Endothelial cell of umbilical vein (primary cell): ENCODE results near the gene XPO5. TPM values are rescaled to one million over a fixed set of nuclear protein-coding genes. Genes with fewer than 3 reads are reported as not detected.
"Not testable (repeated sequence)": the region's sequence is repeated elsewhere in the genome, so short reads cannot be mapped to it uniquely, and the experiment has no call there.

Experiments
- BruUV-seq: library from RNA; stranded (reverse); fragments of 400-500 nt; replicated peaks from 2 replicates; lab custom pipeline; 2021; lab: Mats Ljungman, UMichigan
- CTCF ChIA-PET: fragments of 300-600, 350-600 bp; sonication (Branson Sonifier 250); formaldehyde crosslinking; loops from one replicate; lab custom pipeline; 2021; ENCODE audit warnings: antibody characterized with exemption, inconsistent platforms; lab: Charles Lee
- POLR2A ChIA-PET: fragments of 300-600, 350-600 bp; sonication (Branson Sonifier 250); formaldehyde crosslinking; loops from one replicate; lab custom pipeline; 2021; ENCODE audit warnings: antibody characterized with exemption, inconsistent platforms; lab: Charles Lee
- DNase-seq: peaks from one replicate; pipeline ENCODE4 v3.0.0-alpha.2; 2011; ENCODE audit warnings: low read depth, low spot score
- FAIRE-seq: peaks from 2 replicates; lab custom pipeline; 2011; peaks lifted over from hg19 to GRCh38; lab: Jason Lieb, UNC
- H2AFZ ChIP-seq: 2 replicates; pipeline ENCODE4 v1.6.0; 2012; ENCODE audit warnings: low read depth, low read length, control low read depth, inconsistent platforms
- H3K27ac ChIP-seq: 2 replicates; pipeline ENCODE4 v1.5.1; 2011; ENCODE audit warnings: low read depth, mild to moderate bottlenecking, control low read depth, low read length, moderate library complexity; ENCODE audit not compliant: insufficient read depth
- H3K27me3 ChIP-seq, 2 experiments: 2 replicates each; pipeline versions ENCODE4 v1.6.0 to v1.6.1; 2011; ENCODE audit warnings: low read length in 2 of 2, mixed read lengths in 1 of 2; ENCODE audit not compliant: control insufficient read depth in 2 of 2, insufficient read depth in 2 of 2
- H3K36me3 ChIP-seq, 2 experiments: 2 replicates in 1 of 2; 3 replicates in 1 of 2; pipeline ENCODE4 v1.5.1; 2011; ENCODE audit warnings: low read length in 2 of 2, mild to moderate bottlenecking in 1 of 2, moderate library complexity in 1 of 2; ENCODE audit not compliant: control insufficient read depth in 2 of 2, insufficient read depth in 2 of 2; ENCODE audit errors: extremely low read depth in 1 of 2
- H3K4me1 ChIP-seq: 3 replicates; pipeline ENCODE4 v1.5.1; 2011; ENCODE audit warnings: mild to moderate bottlenecking, low read length; ENCODE audit not compliant: control insufficient read depth, insufficient read depth; ENCODE audit errors: extremely low read depth
- H3K4me2 ChIP-seq: 2 replicates; pipeline ENCODE4 v1.6.1; 2011; ENCODE audit warnings: low read length, control low read depth, mixed read lengths; ENCODE audit not compliant: insufficient read depth
- H3K4me3 ChIP-seq, 3 experiments: fragments of 200-600 bp in 1 of 3; sonication (generic), shearing (Covaris generic) in 1 of 3; replicated peaks in 1 of 3; 2 replicates each; pipeline ENCODE4 v1.5.1; 2011 to 2016; ENCODE audit warnings: control low read depth in 3 of 3, low read length in 3 of 3, mild to moderate bottlenecking in 2 of 3, inconsistent platforms in 1 of 3, low read depth in 1 of 3, moderate library complexity in 1 of 3; ENCODE audit not compliant: insufficient read depth in 1 of 3
- H3K79me2 ChIP-seq: 2 replicates; pipeline ENCODE4 v1.6.0; 2012; ENCODE audit warnings: low read length, inconsistent platforms; ENCODE audit not compliant: control insufficient read depth, insufficient read depth
- H3K9ac ChIP-seq: replicated peaks from 2 replicates; pipeline ENCODE3; 2011; ENCODE audit warnings: low read length, control low read depth; ENCODE audit not compliant: insufficient read depth; ENCODE audit errors: extremely low read depth
- H3K9me1 ChIP-seq: replicated peaks from 3 replicates; pipeline ENCODE4 v1.6.0; 2011; ENCODE audit warnings: mild to moderate bottlenecking, low read length; ENCODE audit not compliant: control insufficient read depth, insufficient read depth; ENCODE audit errors: extremely low read depth
- H3K9me3 ChIP-seq: replicated peaks from 2 replicates; pipeline ENCODE4 v1.5.1; 2012; ENCODE audit warnings: low read length, inconsistent platforms; ENCODE audit not compliant: control insufficient read depth, insufficient read depth
- H4K20me1 ChIP-seq: replicated peaks from 2 replicates; pipeline ENCODE3; 2011; ENCODE audit warnings: mild to moderate bottlenecking, low read length; ENCODE audit not compliant: control insufficient read depth, insufficient read depth; ENCODE audit errors: extremely low read depth
- EZH2 ChIP-seq: IDR thresholded peaks from 2 replicates; pipeline ENCODE4 v1.6.1; 2012; ENCODE audit warnings: borderline replicate concordance, low read depth, mild to moderate bottlenecking, moderate library complexity, low read length, inconsistent platforms; ENCODE audit not compliant: severe bottlenecking
- FOS ChIP-seq: IDR thresholded peaks from 2 replicates; pipeline ENCODE4 v1.6.1; 2011; ENCODE audit warnings: mild to moderate bottlenecking, low read length, moderate library complexity, borderline replicate concordance; ENCODE audit not compliant: insufficient read depth
- GATA2 ChIP-seq: IDR thresholded peaks from 2 replicates; pipeline ENCODE4 v1.7.0; 2011; ENCODE audit warnings: low read depth, mild to moderate bottlenecking, moderate library complexity, mixed read lengths, low read length; ENCODE audit not compliant: insufficient read length, insufficient read depth
- JUN ChIP-seq: IDR thresholded peaks from 2 replicates; pipeline ENCODE4 v1.6.1; 2011; ENCODE audit warnings: borderline replicate concordance, low read depth; ENCODE audit not compliant: insufficient read length, insufficient read depth
- MYC ChIP-seq: IDR thresholded peaks from one replicate; pipeline ENCODE4 v1.6.1; 2011; ENCODE audit warnings: mild to moderate bottlenecking, low read depth, low read length
- POLR2A ChIP-seq: IDR thresholded peaks from 2 replicates; pipeline ENCODE4 v1.6.1; 2012; ENCODE audit warnings: low read depth, mild to moderate bottlenecking, control low read depth, low read length
- POLR2AphosphoS5 ChIP-seq: IDR thresholded peaks from 2 replicates; pipeline ENCODE4 v1.6.1; 2012; ENCODE audit warnings: low read depth, mild to moderate bottlenecking, control low read depth, low read length, moderate library complexity; ENCODE audit not compliant: insufficient read depth
- dilution Hi-C: fragments of 300-500 bp; cut with MboI; formaldehyde crosslinking; loops from one replicate; pipeline ENCODE4 v1.15.0; 2019; ENCODE audit warnings: low sequenced_read_pairs; ENCODE audit not compliant: extremely low pct_ligation_motif_present
- intact Hi-C: fragments of 100-400 bp; cut with micrococcal nuclease; formaldehyde crosslinking; loops from one replicate; pipeline ENCODE4 v1.10.0; 2022
- polyA plus RNA-seq, 4 experiments: library from polyadenylated mRNA; depleted of rRNA in 3 of 4; stranded (reverse) in 3 of 4; unstranded in 1 of 4; fragments of >200 nt; gene quantifications; 2 replicates each; pipeline versions ENCODE4 v1.2.1 to v1.2.3, GENCODE V29; 2011 to 2012; ENCODE audit warnings: missing spikeins in 1 of 4
- total RNA-seq: library from RNA; stranded (reverse); gene quantifications from 2 replicates; pipeline ENCODE4 v1.2.3, GENCODE V29; 2021

XPO5 gene
- total and polyA plus RNA-seq, 2 donors (not counting 3 experiments of a cell fraction or from before 2014, with no cell fraction given), result 28.4 to 50.0 TPM

GRCh38 chr6:43500921-43501320 lies 74.9 kb downstream of the XPO5 start:
- intact Hi-C loops (loop anchor here (10.0 kb wide), 1 partner anchor 596 kb away; no protein-coding TSS in a partner anchor), dilution Hi-C loops (no loop called here)
- H3K36me3 ChIP-seq, result peaks cover 0 to 29% of the 10 kb centered on the region in 2 experiments
- H4K20me1 ChIP-seq, result no peaks in the 10 kb centered on the region
- no peak for FAIRE-seq
- H3K4me2 ChIP-seq, result no peak overlapping the region
- no peaks in the 10 kb centered on the region for H3K79me2 ChIP-seq
- H3K9ac ChIP-seq, result no peak overlapping the region
- H3K27me3 ChIP-seq, result no peaks in the 10 kb centered on the region
- H2AFZ ChIP-seq, result no peak overlapping the region
- POLR2A ChIA-PET, result no interaction called here
- H3K27ac ChIP-seq, result no peak overlapping the region
- H3K4me3 ChIP-seq, result no peak overlapping the region
- no peak for TF ChIP-seq FOS
- TF ChIP-seq GATA2, result no peak
- no peak for DNase-seq
- BruUV-seq, result no TSS peak
- H3K9me3 ChIP-seq, result no peaks in the 10 kb centered on the region
- no peaks in the 10 kb centered on the region for H3K9me1 ChIP-seq
- CTCF ChIA-PET, result interaction anchor here (1.4 to 19.0 kb wide), 2 partner anchors 23 to 45 kb away, joined by 4 to 289 read pairs; partner anchors contain the start of genes DLK2 and TJAP1
- peaks cover 15% of the 10 kb centered on the region for H3K4me1 ChIP-seq

GRCh38 chr6:43499028-43499815 lies 76.6 kb downstream of the XPO5 start:
- Histone ChIP-seq H3K9me3 (no peaks in the 10 kb centered on the region), H3K4me3 (no peak overlapping the region), H2AFZ (peak overlapping the region; percentile 15), H3K27ac (no peak overlapping the region), H3K9me1 (no peaks in the 10 kb centered on the region), H3K4me2 (peak overlapping the region; percentile 22), H3K9ac (no peak overlapping the region), H3K36me3 (peaks cover 0 to 22% of the 10 kb centered on the region in 2 experiments), H3K4me1 (peaks cover 15% of the 10 kb centered on the region), H4K20me1 (no peaks in the 10 kb centered on the region), H3K27me3 (no peaks in the 10 kb centered on the region), H3K79me2 (no peaks in the 10 kb centered on the region)
- peak; percentile 93 for FAIRE-seq
- CTCF ChIA-PET, result interaction anchor here (1.1 to 19.0 kb wide), 3 partner anchors 11 to 270 kb away, joined by 3 to 289 read pairs (median 5); partner anchors contain the start of genes DLK2, DNPH1 and LRRC73
- dilution Hi-C loops (no loop called here), intact Hi-C loops (loop anchor here (2.0 kb wide), 1 partner anchor 44 kb away; the partner anchor contains the start of gene DLK2)
- POLR2A ChIA-PET, result no interaction called here
- TF ChIP-seq POLR2AphosphoS5 (peak; percentile 48), POLR2A (no peak), EZH2 (no peak), FOS (no peak), MYC (no peak), JUN (no peak)
- peak; percentile 80 for DNase-seq
- BruUV-seq, result no TSS peak

GRCh38 chr6:43498291-43498690 lies 77.5 kb downstream of the XPO5 start:
- dilution Hi-C loops, H2AFZ ChIP-seq, BruUV-seq, H3K4me3 ChIP-seq, H3K27me3 ChIP-seq, H3K9me3 ChIP-seq, H3K79me2 ChIP-seq, H4K20me1 ChIP-seq, FAIRE-seq, H3K27ac ChIP-seq, H3K9me1 ChIP-seq, POLR2A ChIA-PET, DNase-seq, H3K4me2 ChIP-seq, H3K9ac ChIP-seq: not testable (repeated sequence)
- H3K36me3 ChIP-seq, result peaks cover 0 to 17% of the 10 kb centered on the region in 2 experiments
- peaks cover 15% of the 10 kb centered on the region for H3K4me1 ChIP-seq
- CTCF ChIA-PET, result interaction anchor here (1.5 to 19.0 kb wide), 3 partner anchors 9 to 269 kb away, joined by 3 to 289 read pairs (median 58); partner anchors contain the start of genes DLK2 and DNPH1
- intact Hi-C loops, result loop anchor here (2.0 kb wide), 1 partner anchor 43 kb away; the partner anchor contains the start of gene DLK2
